H1 (cell line): ENCODE measurements around the gene SIRT5. TPM values are rescaled to one million over a fixed set of nuclear protein-coding genes. Genes with fewer than 3 reads are reported as not detected.

Source experiments
- CTCF ChIA-PET: fragments of 300-600 bp; sonication (Branson Sonifier 250); formaldehyde crosslinking; loops from one replicate; lab custom pipeline; 2021; ENCODE audit not compliant: partially characterized antibody; lab: Charles Lee
- POLR2A ChIA-PET: fragments of 300-600 bp; sonication (Branson Sonifier 250); formaldehyde crosslinking; loops from one replicate; lab custom pipeline; 2021; ENCODE audit warnings: inconsistent platforms; ENCODE audit not compliant: partially characterized antibody; lab: Charles Lee
- DNase-seq, 2 experiments: peaks; one replicate each; pipeline versions ENCODE4 v3.0.0 to v3.0.0-alpha.2; 2010 to 2022; ENCODE audit warnings: low spot score in 2 of 2, low read depth in 1 of 2, mixed read lengths in 1 of 2
- FAIRE-seq: peaks from 2 replicates; lab custom pipeline; 2011; peaks lifted over from hg19 to GRCh38; lab: Jason Lieb, UNC
- H2AFZ ChIP-seq: 2 replicates; pipeline ENCODE4 v1.8.1; 2012; ENCODE audit warnings: low read length, inconsistent platforms
- H2AK5ac ChIP-seq: 2 replicates; pipeline ENCODE4 v1.6.1; 2013; ENCODE audit warnings: low read depth, low read length
- H2BK120ac ChIP-seq: replicated peaks from 2 replicates; pipeline ENCODE3; 2013; ENCODE audit warnings: low read depth, low read length, inconsistent platforms
- H2BK12ac ChIP-seq: 2 replicates; pipeline ENCODE4 v1.6.1; 2013; ENCODE audit warnings: low read depth, low read length
- H2BK15ac ChIP-seq: 2 replicates; pipeline ENCODE4 v1.6.1; 2013; ENCODE audit warnings: low read length
- H2BK20ac ChIP-seq: 2 replicates; pipeline ENCODE4 v1.6.1; 2013; ENCODE audit warnings: low read length
- H2BK5ac ChIP-seq: 2 replicates; pipeline ENCODE4 v1.6.1; 2013; ENCODE audit warnings: low read depth, low read length
- H3K14ac ChIP-seq: 2 replicates; pipeline ENCODE4 v1.6.1; 2013; ENCODE audit warnings: inconsistent platforms; ENCODE audit not compliant: insufficient read length
- H3K18ac ChIP-seq: 2 replicates; pipeline ENCODE4 v1.6.1; 2013; ENCODE audit warnings: low read length; ENCODE audit errors: extremely low read depth
- H3K23ac ChIP-seq: 2 replicates; pipeline ENCODE4 v1.6.1; 2013; ENCODE audit warnings: inconsistent platforms; ENCODE audit not compliant: insufficient read length
- H3K23me2 ChIP-seq: 2 replicates; pipeline ENCODE4 v1.6.1; 2013; ENCODE audit warnings: low read depth, low read length
- H3K27ac ChIP-seq: 2 replicates; pipeline ENCODE4 v1.6.1; 2011; ENCODE audit warnings: low read depth, low read length, inconsistent platforms
- H3K27me3 ChIP-seq, 4 experiments: replicated peaks in 1 of 4; 1 replicate in 1 of 4; 2 replicates in 3 of 4; pipeline versions ENCODE4 v1.6.1 to v1.8.1; 2011 to 2013; ENCODE audit warnings: low read length in 3 of 4, mild to moderate bottlenecking in 3 of 4, inconsistent platforms in 2 of 4, mixed read lengths in 2 of 4, moderate library complexity in 1 of 4; ENCODE audit not compliant: control insufficient read depth in 3 of 4, insufficient read depth in 3 of 4; ENCODE audit errors: extremely low read depth in 1 of 4
- H3K36me3 ChIP-seq, 4 experiments: 2 replicates each; pipeline versions ENCODE4 v1.6.1 to v1.8.1; 2011 to 2013; ENCODE audit warnings: mild to moderate bottlenecking in 4 of 4, low read length in 3 of 4, moderate library complexity in 2 of 4, control low read depth in 1 of 4, inconsistent platforms in 1 of 4; ENCODE audit not compliant: insufficient read depth in 4 of 4, control insufficient read depth in 2 of 4
- H3K4ac ChIP-seq: replicated peaks from 2 replicates; pipeline ENCODE3; 2013; ENCODE audit warnings: low read length, low read depth, mixed read lengths, inconsistent platforms; ENCODE audit not compliant: insufficient read length
- H3K4me1 ChIP-seq, 4 experiments: replicated peaks in 1 of 4; 1 replicate in 1 of 4; 2 replicates in 3 of 4; pipeline versions ENCODE4 v1.6.1 to v1.8.1; 2011 to 2013; ENCODE audit warnings: low read length in 3 of 4, inconsistent platforms in 2 of 4, mixed read lengths in 1 of 4; ENCODE audit not compliant: insufficient read depth in 4 of 4, control insufficient read depth in 3 of 4
- H3K4me2 ChIP-seq, 2 experiments: 2 replicates each; pipeline versions ENCODE4 v1.6.1 to v1.8.1; 2011 to 2013; ENCODE audit warnings: low read depth in 2 of 2, low read length in 2 of 2, control low read depth in 1 of 2, inconsistent platforms in 1 of 2, mild to moderate bottlenecking in 1 of 2; ENCODE audit not compliant: insufficient read depth in 1 of 2
- H3K4me3 ChIP-seq, 4 experiments: fragments of 200-600, 300-600 bp in 1 of 4; sonication (generic), shearing (Covaris generic), sonication (Bioruptor Twin) in 1 of 4; 2 replicates each; pipeline versions ENCODE4 v1.5.1 to v1.8.1; 2011 to 2016; ENCODE audit warnings: low read length in 4 of 4, low read depth in 3 of 4, control low read depth in 2 of 4, inconsistent platforms in 2 of 4, mild to moderate bottlenecking in 2 of 4, mixed read lengths in 1 of 4, moderate library complexity in 1 of 4; ENCODE audit not compliant: insufficient read depth in 2 of 4; ENCODE audit errors: extremely low read depth in 1 of 4
- H3K56ac ChIP-seq: replicated peaks from 2 replicates; pipeline ENCODE3; 2013; ENCODE audit warnings: low read depth, mild to moderate bottlenecking, mixed read lengths, low read length, inconsistent platforms; ENCODE audit not compliant: insufficient read length
- H3K79me1 ChIP-seq: 2 replicates; pipeline ENCODE4 v1.6.1; 2013; ENCODE audit warnings: low read depth, low read length, control low read depth
- H3K79me2 ChIP-seq, 2 experiments: 2 replicates each; pipeline versions ENCODE4 v1.6.1 to v1.8.1; 2012 to 2013; ENCODE audit warnings: low read length in 2 of 2, mild to moderate bottlenecking in 2 of 2, inconsistent platforms in 1 of 2; ENCODE audit not compliant: insufficient read depth in 2 of 2, control insufficient read depth in 1 of 2
- H3K9ac ChIP-seq, 4 experiments: replicated peaks in 1 of 4; 1 replicate in 1 of 4; 2 replicates in 3 of 4; pipeline versions ENCODE4 v1.6.1 to v1.8.1; 2011 to 2013; ENCODE audit warnings: low read depth in 3 of 4, low read length in 3 of 4, control low read depth in 2 of 4, mild to moderate bottlenecking in 2 of 4, moderate library complexity in 2 of 4, inconsistent platforms in 1 of 4; ENCODE audit errors: extremely low read depth in 1 of 4
- H3K9me3 ChIP-seq, 2 experiments: 2 replicates each; pipeline versions ENCODE4 v1.6.1 to v1.8.1; 2012 to 2013; ENCODE audit warnings: mild to moderate bottlenecking in 2 of 2, moderate library complexity in 2 of 2, control low read depth in 1 of 2, inconsistent platforms in 1 of 2, low read depth in 1 of 2, low read length in 1 of 2, mixed read lengths in 1 of 2; ENCODE audit not compliant: insufficient read depth in 2 of 2
- H4K20me1 ChIP-seq, 2 experiments: replicated peaks in 1 of 2; 2 replicates each; pipeline versions ENCODE3 to v1.8.1; 2011 to 2013; ENCODE audit warnings: inconsistent platforms in 2 of 2, low read length in 2 of 2, mild to moderate bottlenecking in 1 of 2; ENCODE audit not compliant: insufficient read depth in 2 of 2, control insufficient read depth in 1 of 2
- H4K5ac ChIP-seq: 2 replicates; pipeline ENCODE4 v1.6.1; 2013; ENCODE audit warnings: low read length, low read depth, mixed read lengths, inconsistent platforms; ENCODE audit not compliant: insufficient read length
- H4K8ac ChIP-seq: 2 replicates; pipeline ENCODE4 v1.8.0; 2013; ENCODE audit warnings: mild to moderate bottlenecking, moderate library complexity, low read length, inconsistent platforms; ENCODE audit not compliant: insufficient read depth; ENCODE audit errors: extremely low read depth
- H4K91ac ChIP-seq: replicated peaks from 2 replicates; pipeline ENCODE3; 2013; ENCODE audit warnings: low read length, mixed read lengths, inconsistent platforms; ENCODE audit not compliant: insufficient read length
- BCL11A ChIP-seq, 2 experiments: IDR thresholded peaks; one replicate each; pipeline ENCODE4 v1.6.1; 2011; ENCODE audit warnings: low read depth in 2 of 2, low read length in 2 of 2, mild to moderate bottlenecking in 2 of 2
- KDM4A ChIP-seq: IDR thresholded peaks from one replicate; pipeline ENCODE4 v1.7.1; 2012; ENCODE audit warnings: low read depth, mild to moderate bottlenecking, moderate library complexity, low read length, inconsistent platforms; ENCODE audit not compliant: severe bottlenecking
- NANOG ChIP-seq: IDR thresholded peaks from 2 replicates; pipeline ENCODE4 v1.6.1; 2011; ENCODE audit warnings: low read length, low read depth, mild to moderate bottlenecking, inconsistent platforms; ENCODE audit not compliant: insufficient read depth, poor library complexity, severe bottlenecking
- RFX5 ChIP-seq: IDR thresholded peaks from 2 replicates; pipeline ENCODE4 v1.6.1; 2011; ENCODE audit warnings: low read depth, low read length, improper control_type of control experiment, borderline replicate concordance
- SP1 ChIP-seq: IDR thresholded peaks from 2 replicates; pipeline ENCODE4 v1.6.1; 2011; ENCODE audit warnings: low read depth, low read length
- SP4 ChIP-seq: IDR thresholded peaks from 2 replicates; pipeline ENCODE4 v1.6.1; 2012; ENCODE audit warnings: low read length, inconsistent platforms
- SRF ChIP-seq: IDR thresholded peaks from 2 replicates; pipeline ENCODE4 v1.6.1; 2011; ENCODE audit warnings: mild to moderate bottlenecking, low read depth, low read length, moderate library complexity
- TCF12 ChIP-seq: IDR thresholded peaks from 2 replicates; pipeline ENCODE4 v1.6.1; 2011; ENCODE audit warnings: low read depth, mild to moderate bottlenecking, low read length
- YY1 ChIP-seq: IDR thresholded peaks from 2 replicates; pipeline ENCODE4 v1.6.1; 2011; ENCODE audit warnings: low read depth, mild to moderate bottlenecking, low read length
- WGBS, 2 experiments: shearing (Covaris generic) in 1 of 2; methylation state at CpG; one replicate each; pipeline versions ENCODE4 v1.1.6 to v1.1.7; 2013 to 2015; ENCODE audit warnings: low lambda C conversion rate in 2 of 2, mixed read lengths in 2 of 2, inconsistent platforms in 1 of 2, low coverage in 1 of 2, missing lambda C conversion rate in 1 of 2; ENCODE audit not compliant: insufficient replicate concordance in 2 of 2, insufficient coverage in 1 of 2, insufficient read length in 1 of 2; ENCODE audit errors: extremely low coverage in 1 of 2, missing lambda C conversion rate in 1 of 2; 5-methylcytosine and 5-hydroxymethylcytosine counted together
- polyA plus RNA-seq, 7 experiments: library from polyadenylated mRNA; depleted of rRNA in 3 of 7; stranded (reverse) in 5 of 7; unstranded in 2 of 7; fragments of >200 nt in 5 of 7; fragments of 200-250 nt in 2 of 7; gene quantifications; 1 replicate in 5 of 7; 2 replicates in 1 of 7; 4 replicates in 1 of 7; pipeline versions ENCODE4 v1.2.1 to v1.2.3, GENCODE V29; 2011 to 2013; ENCODE audit warnings: missing spikeins in 2 of 7, mixed read lengths in 2 of 7
- total RNA-seq: library from RNA; stranded (reverse); fragmentation: NEBNext Ultra II Directional; extraction: Animal tissue kit (Norgen Biotek cat#: 25700); gene quantifications from 2 replicates; pipeline ENCODE4 v1.2.1, GENCODE V29; 2021
- TF ChIP-seq, protein P1 (sequence below): IDR thresholded peaks from 2 replicates; pipeline ENCODE4 v1.6.1; 2012; ENCODE audit warnings: low read length, inconsistent platforms

Gene SIRT5
- total and polyA plus RNA-seq, 2 of the 8 experiments (the other 6 are each of a cell fraction or from before 2014, with no cell fraction given): 7.4 to 14.7 TPM

DNA sequence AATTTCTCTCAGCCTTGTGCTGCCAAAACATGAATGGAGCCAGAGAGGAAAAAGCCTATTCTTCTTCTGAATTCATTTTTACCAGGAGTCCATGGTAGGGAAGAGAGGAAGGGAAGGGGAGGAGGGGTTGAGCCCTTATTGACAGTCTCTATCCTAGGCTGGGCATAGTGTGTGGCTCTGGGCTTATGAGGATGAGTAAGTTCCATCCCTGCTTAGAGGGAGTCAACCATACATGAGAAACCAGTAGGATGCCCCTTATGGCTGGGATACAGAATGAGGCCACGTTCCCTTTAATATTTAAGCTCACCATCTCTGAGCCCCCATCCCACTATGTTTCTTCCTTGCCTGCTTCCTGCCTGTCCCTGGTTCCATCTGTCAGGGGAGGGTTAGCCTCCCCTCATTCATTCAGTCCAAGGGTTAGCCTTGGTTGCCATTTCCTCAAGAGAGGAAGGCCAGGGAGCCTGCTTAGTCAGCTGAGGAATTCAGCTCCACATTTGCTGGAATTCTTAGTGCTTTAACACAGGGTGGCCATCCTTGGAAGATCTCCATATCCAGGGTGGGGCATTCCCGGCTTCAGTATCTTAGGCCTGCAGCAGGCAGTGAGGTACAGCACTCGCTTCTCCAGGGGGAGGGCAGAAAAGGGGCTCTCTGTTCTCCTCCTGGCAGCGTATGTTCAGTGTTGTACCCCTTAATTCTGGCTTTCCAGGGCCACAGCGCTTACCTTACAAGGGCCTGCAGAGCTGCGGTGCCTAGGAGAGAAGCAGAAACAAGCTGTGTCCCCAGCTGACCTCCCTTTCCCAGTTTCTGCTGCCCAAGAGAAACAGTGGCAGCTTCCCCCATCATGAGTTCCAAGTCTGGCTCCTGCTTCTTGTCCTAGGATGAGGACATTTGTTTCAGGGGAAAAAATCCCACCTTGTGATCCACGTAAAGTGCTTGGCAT, 12.5 kb downstream of the SIRT5 start:
- no peaks in the 10 kb centered on the region for H3K79me2 ChIP-seq
- H3K23ac ChIP-seq: no peak overlapping the region
- H3K23me2 ChIP-seq: peaks cover 6% of the 10 kb centered on the region; the same call in 1 of the 2 replicates
- H4K5ac ChIP-seq: no peak overlapping the region
- ChIA-PET CTCF (interaction anchor here (2.1 kb wide), 1 partner anchor 11 kb away, joined by 7 read pairs; no protein-coding TSS in a partner anchor), POLR2A (interaction anchor here (0.6 to 1.3 kb wide), 3 partner anchors 12 to 177 kb away, joined by 3 to 5 read pairs (median 5); partner anchors contain the start of genes NOL7 and SIRT5)
- no peak overlapping the region for H3K9ac ChIP-seq
- 0 out of 2 replicates have a peak, but pooled peaks cover 3% of the 10 kb centered on the region for H3K79me1 ChIP-seq
- no peak overlapping the region for H2BK12ac ChIP-seq
- no peak overlapping the region for H3K56ac ChIP-seq
- WGBS, 2 experiments: 90% methylated on average over 7 of the region's 7 CpGs; no CpG with 5 or more reads in 1 of the 2 experiments
- H2AFZ ChIP-seq: no peak overlapping the region
- H3K4me3 ChIP-seq: no peak overlapping the region
- no peak overlapping the region for H2BK15ac ChIP-seq
- peaks cover 4 to 16% (median 11%) of the 10 kb centered on the region in 4 experiments; a peak in 5 of 8 replicates for H3K36me3 ChIP-seq
- H4K20me1 ChIP-seq: peaks cover 0 to 11% of the 10 kb centered on the region in 2 experiments
- H3K4me1 ChIP-seq: no peaks in the 10 kb centered on the region; a peak in 2 of 7 replicates
- H4K8ac ChIP-seq: no peak overlapping the region
- H3K4ac ChIP-seq: no peak overlapping the region
- H2AK5ac ChIP-seq: no peak overlapping the region
- FAIRE-seq (no peak), DNase-seq (no peak)
- no peak overlapping the region for H3K18ac ChIP-seq
- H3K27me3 ChIP-seq: no peaks in the 10 kb centered on the region
- no peak overlapping the region for H2BK120ac ChIP-seq
- H3K4me2 ChIP-seq: no peak overlapping the region
- H2BK20ac ChIP-seq: no peak overlapping the region
- H2BK5ac ChIP-seq: no peak overlapping the region
- H3K9me3 ChIP-seq: no peaks in the 10 kb centered on the region
- H3K14ac ChIP-seq: no peak overlapping the region
- no peak overlapping the region for H4K91ac ChIP-seq
- no peak overlapping the region for H3K27ac ChIP-seq
- TF ChIP-seq, protein P1, sequence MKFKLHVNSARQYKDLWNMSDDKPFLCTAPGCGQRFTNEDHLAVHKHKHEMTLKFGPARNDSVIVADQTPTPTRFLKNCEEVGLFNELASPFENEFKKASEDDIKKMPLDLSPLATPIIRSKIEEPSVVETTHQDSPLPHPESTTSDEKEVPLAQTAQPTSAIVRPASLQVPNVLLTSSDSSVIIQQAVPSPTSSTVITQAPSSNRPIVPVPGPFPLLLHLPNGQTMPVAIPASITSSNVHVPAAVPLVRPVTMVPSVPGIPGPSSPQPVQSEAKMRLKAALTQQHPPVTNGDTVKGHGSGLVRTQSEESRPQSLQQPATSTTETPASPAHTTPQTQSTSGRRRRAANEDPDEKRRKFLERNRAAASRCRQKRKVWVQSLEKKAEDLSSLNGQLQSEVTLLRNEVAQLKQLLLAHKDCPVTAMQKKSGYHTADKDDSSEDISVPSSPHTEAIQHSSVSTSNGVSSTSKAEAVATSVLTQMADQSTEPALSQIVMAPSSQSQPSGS: no peak
- no peak for TF ChIP-seq NANOG
- no peak for TF ChIP-seq BCL11A (IDR thresholded peaks at IDR 0.05; ENCODE audit: low read depth in 2 of 2, low read length in 2 of 2)
- no peak for TF ChIP-seq SRF
- TF ChIP-seq KDM4A: no peak
- TF ChIP-seq TCF12: no peak
- no peak for TF ChIP-seq SP1
- no peak for TF ChIP-seq YY1
- TF ChIP-seq SP4: no peak
- no peak for TF ChIP-seq RFX5
